Upper lobe of left lung (tissue), 6 donors: Measurements from ENCODE around the gene DCPS. TPM values are rescaled to one million over a fixed set of nuclear protein-coding genes. Genes with fewer than 3 reads are reported as not detected.
"Not testable (repeated sequence)": the region's sequence is repeated elsewhere in the genome, so short reads cannot be mapped to it uniquely, and the experiment has no call there.

Experiments
- ATAC-seq, 2 donors: fragments of 200-7000 bp; cut with Tn5 transposase; one replicate each; pipeline ENCODE4 v1.9.1; 2022; ENCODE audit warnings: mild to moderate bottlenecking in 2 of 2, moderate library complexity in 2 of 2; ENCODE audit not compliant: low FRiP score in 2 of 2
- DNase-seq, 2 donors: peaks; one replicate each; pipeline ENCODE4 v3.0.0-alpha.2; 2019 to 2020
- H3K27ac ChIP-seq, 4 donors: fragments of 200-600 bp; sonication (generic); one replicate each; pipeline ENCODE4 v1.5.1; 2016 to 2019
- H3K27me3 ChIP-seq, 4 donors: fragments of 200-600 bp; sonication (generic); one replicate each; pipeline ENCODE4 v1.5.1; 2017 to 2019
- H3K36me3 ChIP-seq, 4 donors: fragments of 200-600 bp; sonication (generic); one replicate each; pipeline ENCODE4 v1.5.1; 2016 to 2019
- H3K4me1 ChIP-seq, 4 donors: fragments of 200-600 bp; sonication (generic); one replicate each; pipeline ENCODE4 v1.5.1; 2018 to 2019
- H3K4me3 ChIP-seq, 4 donors: fragments of 200-600 bp; sonication (generic); one replicate each; pipeline ENCODE4 v1.5.1; 2017 to 2019; ENCODE audit warnings: mild to moderate bottlenecking in 2 of 4, moderate library complexity in 1 of 4
- H3K9me3 ChIP-seq, 4 donors: fragments of 200-600 bp; sonication (generic); one replicate each; pipeline ENCODE4 v1.5.1; 2018 to 2019
- CTCF ChIP-seq, 6 experiments: fragments of 450-650 bp in 4 of 6; fragments of 200-600 bp in 2 of 6; sonication (generic) in 2 of 6; IDR thresholded peaks; one replicate each; pipeline ENCODE4 v1.5.1; 2016 to 2019; ENCODE audit warnings: antibody characterized with exemption in 6 of 6
- EP300 ChIP-seq, 4 donors: sonication (generic); formaldehyde crosslinking; IDR thresholded peaks; one replicate each; pipeline ENCODE4 v1.5.1; 2017; ENCODE audit warnings: antibody characterized with exemption in 4 of 4, control low read depth in 2 of 4
- POLR2A ChIP-seq, 4 donors: fragments of 450-650 bp; IDR thresholded peaks; one replicate each; pipeline ENCODE4 v1.5.1; 2016 to 2017; ENCODE audit warnings: antibody characterized with exemption in 4 of 4, mild to moderate bottlenecking in 2 of 4
- POLR2AphosphoS5 ChIP-seq, 2 donors: sonication (generic); formaldehyde crosslinking; IDR thresholded peaks; one replicate each; pipeline ENCODE4 v1.5.1; 2017; ENCODE audit warnings: antibody characterized with exemption in 2 of 2
- WGBS, 2 donors: methylation state at CpG; one replicate each; pipeline ENCODE4 v1.1.5; 2017 to 2018; 5-methylcytosine and 5-hydroxymethylcytosine counted together
- total RNA-seq, 6 donors: library from RNA; depleted of rRNA in 4 of 6; stranded (reverse); fragments of >200 nt in 4 of 6; gene quantifications; one replicate each; pipeline versions ENCODE4 v1.1.0 to v1.2.1, GENCODE V29; 2016 to 2021
- donor health status: DM: no; HTN: no; CAD: no; lungs with moderate emphysema.
- donor health status: DM: no; HTN: yes; CAD: no; lungs with severe emphysema.

The DCPS gene
- total RNA-seq: 10 to 100 TPM in 5 of 6 donors, 1 to 10 TPM in 1; 6.3 to 21.4 (median 14.1) TPM

- Histone ChIP-seq H3K4me1 (peaks cover 11 to 18% (median 14%) of the 10 kb centered on the region in 4 donors), H3K4me3 (peak within 1 kb of the TSS; percentile 46 to 83 (median 71)), H3K9me3 (no peaks in the 10 kb centered on the region), H3K27me3 (no peaks in the 10 kb centered on the region), H3K36me3 (peaks cover 0 to 22% (median 2%) of the 10 kb centered on the region in 4 donors), H3K27ac (peak within 1 kb of the TSS; percentile 81 to 96 (median 88))
- TF ChIP-seq POLR2A (IDR thresholded peaks at IDR 0.05): peak in 3 of 4 donors; percentile 54 to 88 (median 85)
- TF ChIP-seq POLR2AphosphoS5 (IDR thresholded peaks at IDR 0.05): peak; percentile 75 to 82
- no peak for TF ChIP-seq EP300 (IDR thresholded peaks at IDR 0.05)
- TF ChIP-seq CTCF (IDR thresholded peaks at IDR 0.05): peak in 2 of 6 experiments; percentile 13 to 22
- DNase-seq (peak; percentile 94 to 99), ATAC-seq (peak; percentile 99 to 100)
- 2 to 3% methylated on average over 49 to 52 of the region's 61 CpGs for WGBS, 2 donors
Observed at GRCh38 chr11:126303623-126304456, at the start of gene DCPS. DCPS (plus strand) TSS chr11:126304060; CDS start chr11:126304081, 21 bp downstream.

GRCh38 chr11:126254819-126255218, 49.0 kb upstream of the DCPS start:
- H3K27me3 ChIP-seq: no peaks in the 10 kb centered on the region
- no peak overlapping the region for H3K4me3 ChIP-seq
- no peak for DNase-seq
- no peaks in the 10 kb centered on the region for H3K9me3 ChIP-seq
- H3K36me3 ChIP-seq: peaks cover 9 to 56% (median 39%) of the 10 kb centered on the region in 4 donors
- ATAC-seq: no peak
- H3K27ac ChIP-seq: no peak overlapping the region
- no peaks in the 10 kb centered on the region for H3K4me1 ChIP-seq
- 68 to 80% methylated on average over 1 of the region's 1 CpG for WGBS, 2 donors
- TF ChIP-seq POLR2A (IDR thresholded peaks at IDR 0.05): no peak
- TF ChIP-seq POLR2AphosphoS5 (IDR thresholded peaks at IDR 0.05): no peak
- no peak for TF ChIP-seq EP300 (IDR thresholded peaks at IDR 0.05)
- no peak for TF ChIP-seq CTCF (IDR thresholded peaks at IDR 0.05)

GRCh38 chr11:126255507-126255906, 48.4 kb upstream of the DCPS start:
- 94 to 96% methylated on average over 5 of the region's 5 CpGs for WGBS, 2 donors
- peaks cover 9 to 54% (median 38%) of the 10 kb centered on the region in 4 donors for H3K36me3 ChIP-seq
- ATAC-seq: not testable (repeated sequence)

GRCh38 chr11:126256216-126256615, 47.6 kb upstream of the DCPS start:
- H3K27me3 ChIP-seq: no peaks in the 10 kb centered on the region
- ATAC-seq (no peak), DNase-seq (no peak)
- no peaks in the 10 kb centered on the region for H3K9me3 ChIP-seq
- TF ChIP-seq EP300 (IDR thresholded peaks at IDR 0.05): no peak
- TF ChIP-seq POLR2A (IDR thresholded peaks at IDR 0.05): no peak
- no peak for TF ChIP-seq CTCF (IDR thresholded peaks at IDR 0.05)
- no peak for TF ChIP-seq POLR2AphosphoS5 (IDR thresholded peaks at IDR 0.05)
- H3K4me1 ChIP-seq: no peaks in the 10 kb centered on the region
- H3K4me3 ChIP-seq: no peak overlapping the region
- WGBS, 2 donors: 91 to 97% methylated on average over 4 of the region's 4 CpGs
- peaks cover 9 to 47% (median 35%) of the 10 kb centered on the region in 4 donors for H3K36me3 ChIP-seq
- no peak overlapping the region for H3K27ac ChIP-seq

More at GRCh38 chr11:126255507-126255906, 48.4 kb upstream of the DCPS start:
- H3K27ac ChIP-seq, DNase-seq, H3K9me3 ChIP-seq, H3K27me3 ChIP-seq, H3K4me1 ChIP-seq, H3K4me3 ChIP-seq: not testable (repeated sequence)

- Histone ChIP-seq H3K27ac (no peak overlapping the region), H3K36me3 (peaks cover 9 to 52% (median 39%) of the 10 kb centered on the region in 4 donors), H3K4me1 (no peaks in the 10 kb centered on the region), H3K9me3 (no peaks in the 10 kb centered on the region), H3K27me3 (no peaks in the 10 kb centered on the region), H3K4me3 (no peak overlapping the region)
- WGBS, 2 donors: 90 to 92% methylated on average over 2 of the region's 2 CpGs
- DNase-seq: no peak
- no peak for ATAC-seq
- TF ChIP-seq CTCF (IDR thresholded peaks at IDR 0.05): no peak
- no peak for TF ChIP-seq EP300 (IDR thresholded peaks at IDR 0.05)
- TF ChIP-seq POLR2A (IDR thresholded peaks at IDR 0.05): no peak
- TF ChIP-seq POLR2AphosphoS5 (IDR thresholded peaks at IDR 0.05): no peak
Observed at GRCh38 chr11:126257144-126257543, 46.7 kb upstream of the DCPS start.
